Stimulated activated effector memory CD8-positive, alpha-beta T cell treated with anti-CD3 and anti-CD28 coated beads, Interleukin-12 subunit alpha, Interleukin-12 subunit beta, amount 100 ng/mL, for 72 hours (primary cell): ENCODE data around the gene COL5A1.

Experiments used
- ATAC-seq: fragments of 150-1000 bp; cut with Tn5 transposase; 2 replicates; pipeline ENCODE4 v1.10.0; 2021
- DNase-seq, 2 donors: peaks; one replicate each; pipeline ENCODE4 v3.0.0; 2021 to 2022; ENCODE audit warnings: low spot score in 2 of 2
- H3K27ac Mint-ChIP-seq: one replicate; pipeline ENCODE4 v1.8.0; 2022; ENCODE audit warnings: mild to moderate bottlenecking, mixed read lengths
- H3K36me3 Mint-ChIP-seq: one replicate; pipeline ENCODE4 v1.8.0; 2022; ENCODE audit warnings: mild to moderate bottlenecking, mixed read lengths
- H3K4me1 Mint-ChIP-seq: one replicate; pipeline ENCODE4 v1.8.0; 2022; ENCODE audit warnings: mixed read lengths
- H3K4me3 Mint-ChIP-seq: one replicate; pipeline ENCODE4 v1.8.0; 2022; ENCODE audit warnings: mild to moderate bottlenecking, mixed read lengths
- H3K9me3 Mint-ChIP-seq: one replicate; pipeline ENCODE4 v1.8.0; 2022; ENCODE audit warnings: mixed read lengths

Gene COL5A1

DNA sequence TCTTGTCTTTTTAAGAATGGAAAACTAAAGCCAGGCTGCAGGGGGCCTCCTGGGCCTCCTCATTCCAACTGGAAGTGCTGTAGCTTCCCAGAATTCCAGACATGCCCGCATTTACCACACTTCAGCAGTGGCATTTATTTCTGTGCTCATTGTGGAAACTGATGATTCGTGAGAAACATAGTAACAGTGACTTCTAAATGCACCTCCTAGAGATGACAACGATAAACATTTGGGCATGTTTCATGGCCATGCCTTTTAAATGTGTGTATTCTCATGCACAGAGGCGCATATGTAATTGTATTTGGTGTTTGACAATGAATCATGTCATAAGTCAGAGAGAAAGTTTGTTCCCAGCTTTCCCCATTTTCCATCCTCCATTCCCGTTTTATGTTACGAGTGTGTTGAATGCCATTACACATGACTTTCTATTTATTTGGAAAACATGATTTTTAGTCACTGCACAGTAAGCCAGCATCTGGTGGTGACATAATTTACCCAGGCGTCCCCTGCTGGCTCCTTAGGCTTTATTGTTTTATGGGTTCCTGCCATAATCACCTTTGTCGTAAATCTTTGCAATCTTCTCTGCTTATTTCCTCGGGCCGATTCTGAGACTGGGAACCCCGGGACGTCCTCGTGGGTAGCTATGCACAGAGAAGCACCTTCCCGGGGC lies 170.2 kb downstream of the COL5A1 start:
- no peaks in the 10 kb centered on the region for H3K9me3 Mint-ChIP-seq
- no peak for ATAC-seq
- no peak overlapping the region for H3K4me3 Mint-ChIP-seq
- H3K4me1 Mint-ChIP-seq: no peaks in the 10 kb centered on the region
- no peaks in the 10 kb centered on the region for H3K36me3 Mint-ChIP-seq
- H3K27ac Mint-ChIP-seq: no peak overlapping the region
- no peak for DNase-seq

DNA sequence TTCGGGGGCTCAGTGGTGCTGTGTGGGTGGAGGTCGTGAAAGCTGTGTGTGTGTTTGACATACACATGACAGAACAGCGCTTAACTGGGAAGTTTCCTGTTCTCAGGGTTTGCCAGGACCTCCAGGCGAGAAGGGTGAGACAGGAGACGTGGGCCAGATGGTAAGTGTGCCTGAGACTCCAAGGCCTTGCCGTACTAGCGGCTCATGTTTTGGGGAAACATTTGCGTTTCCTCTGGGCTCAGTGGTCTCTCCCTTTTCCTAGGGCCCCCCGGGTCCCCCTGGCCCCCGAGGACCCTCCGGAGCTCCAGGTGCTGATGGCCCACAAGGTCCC lies 170.7 kb downstream of the COL5A1 start:
- Mint-ChIP-seq H3K4me1 (no peaks in the 10 kb centered on the region), H3K9me3 (no peaks in the 10 kb centered on the region), H3K27ac (no peak overlapping the region), H3K4me3 (no peak overlapping the region), H3K36me3 (no peaks in the 10 kb centered on the region)
- ATAC-seq (no peak), DNase-seq (no peak)

- Mint-ChIP-seq H3K9me3 (no peaks in the 10 kb centered on the region), H3K4me3 (no peak overlapping the region), H3K27ac (no peak overlapping the region), H3K36me3 (no peaks in the 10 kb centered on the region), H3K4me1 (no peaks in the 10 kb centered on the region)
- DNase-seq (no peak), ATAC-seq (no peak)
Measured at GRCh38 chr9:134813841-134814240, 172.2 kb downstream of the COL5A1 start.

DNA sequence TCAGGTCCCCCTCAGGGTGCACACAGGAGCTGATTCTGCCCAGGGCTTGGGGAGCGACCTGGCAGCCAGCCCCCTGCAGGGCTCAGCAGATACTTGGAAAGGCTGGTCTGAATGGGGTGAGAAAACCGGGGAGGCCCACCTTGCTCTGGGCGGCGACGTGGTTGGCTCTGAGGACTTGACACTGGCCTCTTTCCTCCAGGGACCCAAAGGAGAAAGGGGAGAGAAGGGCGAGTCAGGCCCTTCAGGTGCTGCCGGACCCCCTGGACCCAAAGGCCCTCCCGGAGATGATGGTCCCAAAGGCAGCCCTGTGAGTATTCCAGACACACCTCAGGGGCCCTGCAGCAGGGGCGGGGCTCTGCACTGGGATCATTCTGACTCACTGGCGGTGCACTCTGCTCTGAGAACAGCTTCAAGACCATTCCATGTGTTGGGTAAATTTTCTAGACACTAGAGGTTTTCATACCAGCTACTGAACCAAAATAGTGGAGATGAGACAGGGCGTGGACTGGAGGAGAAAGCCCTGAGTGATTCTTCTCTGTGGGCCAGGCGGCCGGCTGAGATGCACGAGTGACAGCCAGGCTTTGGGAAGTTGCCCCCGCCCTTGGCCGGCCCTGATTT lies 173.1 kb downstream of the COL5A1 start:
- no peak overlapping the region for H3K27ac Mint-ChIP-seq
- no peak for DNase-seq
- no peak for ATAC-seq
- no peaks in the 10 kb centered on the region for H3K4me1 Mint-ChIP-seq
- no peaks in the 10 kb centered on the region for H3K36me3 Mint-ChIP-seq
- no peaks in the 10 kb centered on the region for H3K9me3 Mint-ChIP-seq
- H3K4me3 Mint-ChIP-seq: no peak overlapping the region

GRCh38 chr9:134815435-134816214 lies 174.0 kb downstream of the COL5A1 start:
- Mint-ChIP-seq H3K4me3 (no peak overlapping the region), H3K27ac (no peak overlapping the region), H3K36me3 (no peaks in the 10 kb centered on the region), H3K4me1 (no peaks in the 10 kb centered on the region), H3K9me3 (no peaks in the 10 kb centered on the region)
- ATAC-seq: no peak
- no peak for DNase-seq

- Mint-ChIP-seq H3K4me3 (no peak overlapping the region), H3K4me1 (no peaks in the 10 kb centered on the region), H3K36me3 (no peaks in the 10 kb centered on the region), H3K27ac (no peak overlapping the region), H3K9me3 (no peaks in the 10 kb centered on the region)
- ATAC-seq (no peak), DNase-seq (no peak)
Measured at GRCh38 chr9:134816264-134816663, 174.7 kb downstream of the COL5A1 start.

- no peaks in the 10 kb centered on the region for H3K36me3 Mint-ChIP-seq
Measured at GRCh38 chr9:134818000-134818568, 176.5 kb downstream of the COL5A1 start.

GRCh38 chr9:134818591-134818990 lies 177.0 kb downstream of the COL5A1 start:
- no peak overlapping the region for H3K4me3 Mint-ChIP-seq
- no peaks in the 10 kb centered on the region for H3K4me1 Mint-ChIP-seq
- peaks cover 2% of the 10 kb centered on the region for H3K36me3 Mint-ChIP-seq
- DNase-seq (no peak), ATAC-seq (no peak)
- H3K27ac Mint-ChIP-seq: no peak overlapping the region
- H3K9me3 Mint-ChIP-seq: no peaks in the 10 kb centered on the region

More at GRCh38 chr9:134818000-134818568, 176.5 kb downstream of the COL5A1 start:
- no peak for DNase-seq
- no peaks in the 10 kb centered on the region for H3K4me1 Mint-ChIP-seq
- no peak overlapping the region for H3K27ac Mint-ChIP-seq
- no peak for ATAC-seq
- no peaks in the 10 kb centered on the region for H3K9me3 Mint-ChIP-seq
- no peak overlapping the region for H3K4me3 Mint-ChIP-seq

DNA sequence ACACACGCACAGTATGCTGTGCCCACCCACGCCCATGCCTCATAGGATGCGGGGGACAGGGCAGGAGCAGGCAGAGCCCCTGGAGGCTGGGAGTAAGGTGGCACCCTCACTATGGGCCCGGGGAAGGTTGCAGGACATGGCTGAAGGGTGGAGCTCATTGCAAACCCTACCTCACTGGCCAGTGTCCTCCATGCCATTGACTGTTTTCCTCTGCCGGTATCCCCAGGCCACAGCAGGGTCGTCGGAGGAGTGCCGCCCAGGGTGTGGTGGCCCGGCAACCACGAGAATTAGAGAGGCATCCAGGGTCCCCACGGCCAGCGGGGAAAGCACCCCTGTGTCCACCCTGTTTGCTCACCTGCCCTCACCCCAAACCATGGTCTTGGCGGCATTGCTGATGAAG lies 179.3 kb downstream of the COL5A1 start:
- no peak overlapping the region for H3K4me3 Mint-ChIP-seq
- no peak for DNase-seq
- H3K4me1 Mint-ChIP-seq: no peaks in the 10 kb centered on the region
- no peak overlapping the region for H3K27ac Mint-ChIP-seq
- ATAC-seq: no peak
- peaks cover 5% of the 10 kb centered on the region for H3K36me3 Mint-ChIP-seq
- no peaks in the 10 kb centered on the region for H3K9me3 Mint-ChIP-seq

- ATAC-seq: no peak
- H3K4me1 Mint-ChIP-seq: no peaks in the 10 kb centered on the region
- no peak for DNase-seq
- no peak overlapping the region for H3K4me3 Mint-ChIP-seq
- no peaks in the 10 kb centered on the region for H3K9me3 Mint-ChIP-seq
- H3K27ac Mint-ChIP-seq: no peak overlapping the region
- peaks cover 5% of the 10 kb centered on the region for H3K36me3 Mint-ChIP-seq
Measured at GRCh38 chr9:134822541-134822940, 180.9 kb downstream of the COL5A1 start.

GRCh38 chr9:134823623-134824022 lies 182.0 kb downstream of the COL5A1 start:
- no peak for ATAC-seq
- peaks cover 5% of the 10 kb centered on the region for H3K36me3 Mint-ChIP-seq
- DNase-seq: no peak
- no peak overlapping the region for H3K4me3 Mint-ChIP-seq
- H3K4me1 Mint-ChIP-seq: no peaks in the 10 kb centered on the region
- no peaks in the 10 kb centered on the region for H3K9me3 Mint-ChIP-seq
- H3K27ac Mint-ChIP-seq: peak overlapping the region; percentile 74

DNA sequence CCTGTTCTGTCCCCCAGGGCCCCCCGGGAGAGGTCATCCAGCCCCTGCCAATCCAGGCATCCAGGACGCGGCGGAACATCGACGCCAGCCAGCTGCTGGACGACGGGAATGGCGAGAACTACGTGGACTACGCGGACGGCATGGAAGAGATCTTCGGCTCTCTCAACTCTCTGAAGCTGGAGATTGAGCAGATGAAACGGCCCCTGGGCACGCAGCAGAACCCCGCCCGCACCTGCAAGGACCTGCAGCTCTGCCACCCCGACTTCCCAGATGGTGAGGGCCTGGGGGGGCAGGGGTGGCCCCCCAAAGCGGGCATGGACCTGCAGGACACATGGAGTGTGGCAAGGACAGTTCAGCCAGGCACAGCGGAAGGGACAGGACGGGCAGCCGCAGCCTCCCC lies 183.0 kb downstream of the COL5A1 start:
- ATAC-seq: no peak
- Mint-ChIP-seq H3K27ac (no peak overlapping the region), H3K9me3 (no peaks in the 10 kb centered on the region), H3K36me3 (peaks cover 5% of the 10 kb centered on the region), H3K4me1 (no peaks in the 10 kb centered on the region), H3K4me3 (no peak overlapping the region)
- DNase-seq: no peak

DNA sequence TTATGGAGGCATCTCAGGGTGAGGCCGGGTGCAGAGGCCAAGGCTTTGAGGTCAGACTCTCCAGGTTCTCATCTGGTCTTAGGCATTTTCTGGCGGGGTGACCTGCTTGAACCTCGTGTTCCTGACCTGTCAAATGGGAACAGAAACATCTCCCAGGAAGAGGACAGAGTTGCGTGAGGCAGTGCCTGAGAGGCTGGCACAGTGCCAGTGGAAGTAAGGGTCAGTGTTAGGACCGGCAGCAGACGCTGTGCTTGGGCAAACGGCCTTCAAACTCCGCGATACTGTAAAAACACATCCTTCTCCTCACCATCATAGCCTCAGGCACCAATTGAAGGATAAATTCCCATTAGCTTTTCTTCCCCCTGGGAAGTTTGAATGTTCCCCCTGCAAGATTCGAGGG lies 183.4 kb downstream of the COL5A1 start:
- Mint-ChIP-seq H3K4me1 (no peaks in the 10 kb centered on the region), H3K4me3 (no peak overlapping the region), H3K36me3 (peaks cover 5% of the 10 kb centered on the region), H3K27ac (no peak overlapping the region), H3K9me3 (no peaks in the 10 kb centered on the region)
- no peak for DNase-seq
- ATAC-seq: no peak

GRCh38 chr9:134826336-134827285 lies 185.0 kb downstream of the COL5A1 start:
- peaks cover 5% of the 10 kb centered on the region for H3K36me3 Mint-ChIP-seq
- H3K27ac Mint-ChIP-seq: no peak overlapping the region
- DNase-seq (no peak), ATAC-seq (no peak)
- H3K4me3 Mint-ChIP-seq: no peak overlapping the region
- H3K4me1 Mint-ChIP-seq: no peaks in the 10 kb centered on the region
- no peaks in the 10 kb centered on the region for H3K9me3 Mint-ChIP-seq

DNA sequence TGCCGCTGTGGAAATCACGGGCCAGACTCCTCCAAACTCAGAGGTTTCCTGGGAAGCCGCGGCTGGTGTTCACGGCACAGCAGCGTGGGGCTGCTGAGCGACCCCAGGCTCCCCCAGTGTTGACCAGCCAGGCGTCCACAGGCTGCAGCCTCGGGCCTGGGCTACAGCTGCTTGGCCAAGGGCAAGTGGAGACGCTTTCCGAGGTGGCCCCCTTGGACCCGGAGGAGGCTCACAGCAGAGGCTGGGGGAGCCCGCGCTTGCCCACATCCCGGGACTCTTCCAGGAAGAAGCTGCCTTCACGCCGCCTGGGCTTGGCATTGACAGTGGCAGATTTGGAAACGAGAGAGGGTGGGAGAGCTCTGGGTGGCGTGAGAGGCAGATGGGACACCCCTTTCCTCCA lies 186.0 kb downstream of the COL5A1 start:
- no peaks in the 10 kb centered on the region for H3K9me3 Mint-ChIP-seq
- no peak overlapping the region for H3K27ac Mint-ChIP-seq
- DNase-seq (no peak), ATAC-seq (no peak)
- H3K36me3 Mint-ChIP-seq: peaks cover 5% of the 10 kb centered on the region
- H3K4me3 Mint-ChIP-seq: no peak overlapping the region
- H3K4me1 Mint-ChIP-seq: no peaks in the 10 kb centered on the region
